Body of pancreas (tissue), 4 donors: ENCODE measurements around the gene SREBF2.

ENCODE experiments used
- POLR2A ChIP-seq, 3 donors: fragments of 450-650 bp; IDR thresholded peaks; one replicate each; pipeline ENCODE4 v1.6.1; 2016; ENCODE audit warnings: antibody characterized with exemption in 3 of 3, mild to moderate bottlenecking in 2 of 3
- TF ChIP-seq, protein P1 (sequence below), 7 experiments: fragments of 450-650 bp in 4 of 7; fragments of 200-600 bp in 3 of 7; sonication (generic) in 3 of 7; IDR thresholded peaks; one replicate each; pipeline ENCODE4 v1.5.1; 2016 to 2019; ENCODE audit warnings: antibody characterized with exemption in 7 of 7

- no peak for TF ChIP-seq POLR2A (IDR thresholded peaks at IDR 0.05)
- TF ChIP-seq, protein P1, sequence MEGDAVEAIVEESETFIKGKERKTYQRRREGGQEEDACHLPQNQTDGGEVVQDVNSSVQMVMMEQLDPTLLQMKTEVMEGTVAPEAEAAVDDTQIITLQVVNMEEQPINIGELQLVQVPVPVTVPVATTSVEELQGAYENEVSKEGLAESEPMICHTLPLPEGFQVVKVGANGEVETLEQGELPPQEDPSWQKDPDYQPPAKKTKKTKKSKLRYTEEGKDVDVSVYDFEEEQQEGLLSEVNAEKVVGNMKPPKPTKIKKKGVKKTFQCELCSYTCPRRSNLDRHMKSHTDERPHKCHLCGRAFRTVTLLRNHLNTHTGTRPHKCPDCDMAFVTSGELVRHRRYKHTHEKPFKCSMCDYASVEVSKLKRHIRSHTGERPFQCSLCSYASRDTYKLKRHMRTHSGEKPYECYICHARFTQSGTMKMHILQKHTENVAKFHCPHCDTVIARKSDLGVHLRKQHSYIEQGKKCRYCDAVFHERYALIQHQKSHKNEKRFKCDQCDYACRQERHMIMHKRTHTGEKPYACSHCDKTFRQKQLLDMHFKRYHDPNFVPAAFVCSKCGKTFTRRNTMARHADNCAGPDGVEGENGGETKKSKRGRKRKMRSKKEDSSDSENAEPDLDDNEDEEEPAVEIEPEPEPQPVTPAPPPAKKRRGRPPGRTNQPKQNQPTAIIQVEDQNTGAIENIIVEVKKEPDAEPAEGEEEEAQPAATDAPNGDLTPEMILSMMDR (IDR thresholded peaks at IDR 0.05) = no peak
Observed at GRCh38 chr22:41821471-41822316, 11.2 kb upstream of the SREBF2 start.
